Type B pancreatic cell (in vitro differentiated cells): Measurements from ENCODE around the gene ALMS1. TPM values are rescaled to one million over a fixed set of nuclear protein-coding genes. Genes with fewer than 3 reads are reported as not detected.
"Not testable (repeated sequence)": the region's sequence is repeated elsewhere in the genome, so short reads cannot be mapped to it uniquely, and the experiment has no call there.

Source experiments
- DNase-seq: peaks from one replicate; pipeline ENCODE4 v3.0.0; 2021; ENCODE audit warnings: mixed read lengths; ENCODE audit not compliant: unreplicated experiment; ENCODE audit errors: extremely low spot score
- H3K27ac Mint-ChIP-seq: 2 replicates; pipeline ENCODE4 v1.8.0; 2021; ENCODE audit warnings: mild to moderate bottlenecking, mixed read lengths
- H3K27me3 Mint-ChIP-seq: 2 replicates; pipeline ENCODE4 v1.8.0; 2021; ENCODE audit warnings: mixed read lengths
- H3K36me3 Mint-ChIP-seq: 2 replicates; pipeline ENCODE4 v1.8.0; 2021; ENCODE audit warnings: mixed read lengths
- H3K4me1 Mint-ChIP-seq: one replicate; pipeline ENCODE4 v1.8.0; 2021; ENCODE audit warnings: mixed read lengths; ENCODE audit not compliant: unreplicated experiment
- H3K4me3 Mint-ChIP-seq: 2 replicates; pipeline ENCODE4 v1.8.0; 2021; ENCODE audit warnings: mild to moderate bottlenecking, mixed read lengths
- H3K9me3 Mint-ChIP-seq: 2 replicates; pipeline ENCODE4 v1.8.0; 2021; ENCODE audit warnings: mixed read lengths
- CTCF ChIP-seq: fragments of 200-600 bp; sonication (generic); conservative IDR thresholded peaks from 2 replicates; pipeline ENCODE4 v1.5.0; 2021; ENCODE audit warnings: antibody characterized with exemption, mild to moderate bottlenecking
- total RNA-seq: library from RNA; stranded (reverse); gene quantifications from 2 replicates; pipeline ENCODE4 v1.2.1, GENCODE V29; 2021; ENCODE audit warnings: low replicate concordance

The ALMS1 gene
- total RNA-seq, 1 donor from 2014 or later: 30.4 TPM

GRCh38 chr2:73528688-73529087, 143.1 kb downstream of the ALMS1 start:
- DNase-seq: no peak
- Mint-ChIP-seq H3K4me3 (no peak overlapping the region), H3K9me3 (peaks cover 16% of the 10 kb centered on the region), H3K27ac (no peak overlapping the region), H3K4me1 (no peaks in the 10 kb centered on the region), H3K27me3 (no peaks in the 10 kb centered on the region), H3K36me3 (peaks cover 62% of the 10 kb centered on the region)
- no peak for TF ChIP-seq CTCF

- not testable (repeated sequence) for H3K27me3 Mint-ChIP-seq, H3K4me3 Mint-ChIP-seq, H3K27ac Mint-ChIP-seq, H3K4me1 Mint-ChIP-seq, DNase-seq
- Mint-ChIP-seq H3K9me3 (peaks cover 16% of the 10 kb centered on the region), H3K36me3 (peaks cover 60% of the 10 kb centered on the region)
Measured at GRCh38 chr2:73530773-73531172, 145.1 kb downstream of the ALMS1 start.

- H3K36me3 Mint-ChIP-seq: peaks cover 64% of the 10 kb centered on the region
- peaks cover 4% of the 10 kb centered on the region for H3K9me3 Mint-ChIP-seq
- H3K4me1 Mint-ChIP-seq: no peaks in the 10 kb centered on the region
- H3K27ac Mint-ChIP-seq: no peak overlapping the region
- H3K27me3 Mint-ChIP-seq: no peaks in the 10 kb centered on the region
- DNase-seq: no peak
- no peak overlapping the region for H3K4me3 Mint-ChIP-seq
- no peak for TF ChIP-seq CTCF
Measured at GRCh38 chr2:73532381-73532780, 146.7 kb downstream of the ALMS1 start.

GRCh38 chr2:73536133-73536840, 150.7 kb downstream of the ALMS1 start:
- Mint-ChIP-seq H3K9me3 (peaks cover 6% of the 10 kb centered on the region), H3K36me3 (peaks cover 58% of the 10 kb centered on the region), H3K4me3 (no peak overlapping the region), H3K4me1 (no peaks in the 10 kb centered on the region), H3K27me3 (no peaks in the 10 kb centered on the region), H3K27ac (no peak overlapping the region)
- no peak for TF ChIP-seq CTCF
- no peak for DNase-seq

- not testable (repeated sequence) for H3K4me3 Mint-ChIP-seq, H3K4me1 Mint-ChIP-seq, H3K9me3 Mint-ChIP-seq, H3K27ac Mint-ChIP-seq, DNase-seq, H3K27me3 Mint-ChIP-seq
- H3K36me3 Mint-ChIP-seq: peaks cover 19% of the 10 kb centered on the region
Measured at GRCh38 chr2:73560875-73561274, 175.2 kb downstream of the ALMS1 start.

GRCh38 chr2:73561422-73561821, 175.8 kb downstream of the ALMS1 start:
- Mint-ChIP-seq H3K4me1 (no peaks in the 10 kb centered on the region), H3K36me3 (peaks cover 19% of the 10 kb centered on the region)

More at GRCh38 chr2:73561422-73561821, 175.8 kb downstream of the ALMS1 start:
- no peak for DNase-seq
- H3K27ac Mint-ChIP-seq: no peak overlapping the region
- no peaks in the 10 kb centered on the region for H3K9me3 Mint-ChIP-seq
- no peak overlapping the region for H3K4me3 Mint-ChIP-seq
- TF ChIP-seq CTCF: no peak
- no peaks in the 10 kb centered on the region for H3K27me3 Mint-ChIP-seq
